HEK293T (cell line): ENCODE data around the gene TSPAN5.

Experiments used
- CTCF ChIA-PET: fragments of 350-600 bp; formaldehyde crosslinking; extraction: SDS; loops from one replicate; lab custom pipeline; 2021; ENCODE audit warnings: antibody characterized with exemption, inconsistent platforms; lab: Yijun Ruan, JAX
- POLR2A ChIA-PET: fragments of 350-600 bp; formaldehyde crosslinking; extraction: SDS; loops from one replicate; lab custom pipeline; 2020; ENCODE audit warnings: antibody characterized with exemption, inconsistent platforms; lab: Yijun Ruan, JAX
- DNase-seq: peaks from one replicate; pipeline ENCODE4 v3.0.0; 2012; ENCODE audit warnings: mixed read lengths; ENCODE audit errors: extremely low spot score
- ARNT ChIP-seq: fragments of 450-650 bp; IDR thresholded peaks from 2 replicates; pipeline ENCODE4 v1.6.1; 2017; ENCODE audit warnings: mild to moderate bottlenecking
- BHLHE40 ChIP-seq: fragments of 450-650 bp; IDR thresholded peaks from 2 replicates; pipeline ENCODE4 v1.6.1; 2016; ENCODE audit warnings: mild to moderate bottlenecking, moderate library complexity, borderline replicate concordance
- CTBP1 ChIP-seq: fragments of 450-650 bp; IDR thresholded peaks from 2 replicates; pipeline ENCODE4 v1.6.1; 2016; ENCODE audit warnings: borderline replicate concordance
- ELF4 ChIP-seq: fragments of 450-650 bp; IDR thresholded peaks from 2 replicates; pipeline ENCODE4 v1.6.1; 2017; ENCODE audit warnings: antibody characterized with exemption
- FOXA1 ChIP-seq: fragments of 450-650 bp; IDR thresholded peaks from 2 replicates; pipeline ENCODE4 v1.6.1; 2016; ENCODE audit warnings: mild to moderate bottlenecking
- FOXK2 ChIP-seq: fragments of 450-650 bp; IDR thresholded peaks from 2 replicates; pipeline ENCODE4 v1.6.1; 2016; ENCODE audit warnings: mild to moderate bottlenecking
- FOXM1 ChIP-seq: fragments of 450-650 bp; IDR thresholded peaks from 2 replicates; pipeline ENCODE4 v1.6.1; 2017; ENCODE audit warnings: mild to moderate bottlenecking, borderline replicate concordance
- HDGF ChIP-seq: fragments of 450-650 bp; IDR thresholded peaks from 2 replicates; pipeline ENCODE4 v1.6.1; 2017; ENCODE audit warnings: antibody characterized with exemption, borderline replicate concordance
- L3MBTL2 ChIP-seq: fragments of 450-650 bp; conservative IDR thresholded peaks from 2 replicates; pipeline ENCODE4 v1.6.1; 2016; ENCODE audit warnings: mild to moderate bottlenecking
- LEF1 ChIP-seq: fragments of 450-650 bp; IDR thresholded peaks from 2 replicates; pipeline ENCODE4 v1.6.1; 2017; ENCODE audit warnings: mild to moderate bottlenecking, borderline replicate concordance
- NFRKB ChIP-seq: fragments of 450-650 bp; IDR thresholded peaks from 2 replicates; pipeline ENCODE4 v1.6.1; 2016; ENCODE audit warnings: mild to moderate bottlenecking, moderate library complexity
- SP1 ChIP-seq: fragments of 450-650 bp; IDR thresholded peaks from 2 replicates; pipeline ENCODE4 v1.6.1; 2017
- SUZ12 ChIP-seq: fragments of 450-650 bp; IDR thresholded peaks from 2 replicates; pipeline ENCODE4 v1.6.1; 2016; ENCODE audit warnings: mild to moderate bottlenecking
- TARDBP ChIP-seq: fragments of 450-650 bp; IDR thresholded peaks from 2 replicates; pipeline ENCODE4 v1.6.1; 2016
- ZNF384 ChIP-seq: fragments of 450-650 bp; IDR thresholded peaks from 2 replicates; pipeline ENCODE4 v1.6.1; 2016
- TF ChIP-seq, protein P1 (sequence below): fragments of 450-650 bp; IDR thresholded peaks from 2 replicates; pipeline ENCODE4 v1.6.1; 2016

The TSPAN5 gene

DNA sequence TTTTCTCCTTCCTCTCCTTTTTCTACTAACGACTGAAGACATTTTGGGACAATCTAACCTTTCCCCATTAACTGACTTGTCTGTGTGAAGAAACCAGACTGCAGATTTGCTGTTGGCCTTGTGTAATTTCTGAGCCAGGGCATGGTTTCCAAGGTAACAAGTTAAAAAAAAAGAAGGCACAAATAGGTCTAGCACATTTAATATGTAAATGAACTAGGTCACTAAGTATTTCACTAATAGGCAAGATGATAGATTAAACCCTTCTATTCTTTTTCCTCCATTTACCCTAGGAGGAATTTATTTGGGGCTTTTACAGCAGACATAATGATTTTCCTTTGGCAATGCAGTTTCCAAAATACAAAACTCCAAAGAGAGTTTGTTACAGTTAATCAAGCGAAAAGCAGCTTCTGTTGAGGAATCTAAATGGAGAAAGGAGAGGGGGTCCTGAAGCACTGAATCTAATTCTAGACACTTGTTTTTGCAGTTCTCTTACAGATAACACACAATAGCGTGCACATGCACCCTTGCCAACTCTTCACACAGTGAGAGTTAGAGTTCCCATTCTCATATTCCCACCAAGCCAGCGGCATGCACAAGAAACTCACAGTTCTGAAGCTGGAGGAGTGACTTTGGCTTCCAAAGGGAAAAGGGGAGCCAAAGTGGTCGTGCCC lies 72.0 kb downstream of the TSPAN5 start:
- no peak for DNase-seq
- POLR2A ChIA-PET = no interaction called here
- CTCF ChIA-PET = no interaction called here
- TF ChIP-seq FOXA1 = no peak
- TF ChIP-seq BHLHE40 = no peak
- TF ChIP-seq ELF4 = no peak
- TF ChIP-seq FOXK2 = no peak
- TF ChIP-seq SP1 = no peak
- TF ChIP-seq, protein P1, sequence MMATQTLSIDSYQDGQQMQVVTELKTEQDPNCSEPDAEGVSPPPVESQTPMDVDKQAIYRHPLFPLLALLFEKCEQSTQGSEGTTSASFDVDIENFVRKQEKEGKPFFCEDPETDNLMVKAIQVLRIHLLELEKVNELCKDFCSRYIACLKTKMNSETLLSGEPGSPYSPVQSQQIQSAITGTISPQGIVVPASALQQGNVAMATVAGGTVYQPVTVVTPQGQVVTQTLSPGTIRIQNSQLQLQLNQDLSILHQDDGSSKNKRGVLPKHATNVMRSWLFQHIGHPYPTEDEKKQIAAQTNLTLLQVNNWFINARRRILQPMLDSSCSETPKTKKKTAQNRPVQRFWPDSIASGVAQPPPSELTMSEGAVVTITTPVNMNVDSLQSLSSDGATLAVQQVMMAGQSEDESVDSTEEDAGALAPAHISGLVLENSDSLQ = no peak
- TF ChIP-seq SUZ12 = no peak

DNA sequence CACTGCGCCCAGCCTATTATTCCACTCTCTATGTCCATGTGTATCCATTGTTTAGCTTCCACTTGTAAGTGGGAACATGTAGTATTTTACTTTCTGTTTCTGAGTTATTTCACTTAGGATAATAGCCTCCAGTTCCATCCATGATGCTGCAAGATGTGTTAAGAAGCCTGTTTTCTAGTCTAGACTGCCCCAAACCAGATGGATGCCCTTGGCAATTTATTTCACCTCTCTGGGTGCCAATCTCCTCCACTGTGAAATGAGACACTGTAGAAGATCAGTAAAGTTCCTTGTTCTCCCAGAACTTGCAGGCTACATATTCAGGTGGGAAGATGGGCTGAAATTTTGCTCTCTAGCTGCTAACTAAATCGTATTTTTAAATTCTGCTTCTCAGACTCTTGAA lies 72.8 kb downstream of the TSPAN5 start:
- no peak for TF ChIP-seq NFRKB
- TF ChIP-seq FOXA1 = no peak
- no peak for TF ChIP-seq LEF1
- no peak for TF ChIP-seq TARDBP
- TF ChIP-seq, protein P1 = no peak
- TF ChIP-seq FOXK2 = no peak
- TF ChIP-seq ZNF384 = no peak
- TF ChIP-seq HDGF = no peak
- TF ChIP-seq BHLHE40 = no peak
- TF ChIP-seq SP1 = no peak
- TF ChIP-seq SUZ12 = no peak
- no peak for TF ChIP-seq ARNT
- no peak for TF ChIP-seq L3MBTL2
- no peak for TF ChIP-seq FOXM1
- no peak for TF ChIP-seq ELF4
- TF ChIP-seq CTBP1 = no peak
- ChIA-PET POLR2A (no interaction called here), CTCF (no interaction called here)
- DNase-seq = no peak

DNA sequence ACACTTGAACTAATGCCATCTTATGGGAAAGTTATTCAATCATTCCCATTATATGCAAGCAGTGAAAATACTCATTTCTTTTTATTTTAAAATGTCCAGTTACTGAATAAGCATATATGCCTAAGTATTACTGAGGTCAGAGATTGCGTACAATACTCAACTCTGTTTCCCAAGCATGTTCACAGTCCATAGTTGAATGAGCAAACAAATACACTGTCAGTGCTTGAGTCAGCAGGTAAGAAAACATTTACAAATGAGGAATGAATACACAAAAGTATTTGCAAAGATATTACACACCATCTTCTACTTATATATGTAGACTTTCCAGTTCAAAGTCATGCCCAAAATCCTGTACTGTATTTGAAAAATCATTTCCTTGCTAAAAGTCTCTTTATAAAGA lies 74.1 kb downstream of the TSPAN5 start:
- no peak for DNase-seq
- TF ChIP-seq, protein P1 = no peak
- ChIA-PET CTCF (no interaction called here), POLR2A (no interaction called here)

DNA sequence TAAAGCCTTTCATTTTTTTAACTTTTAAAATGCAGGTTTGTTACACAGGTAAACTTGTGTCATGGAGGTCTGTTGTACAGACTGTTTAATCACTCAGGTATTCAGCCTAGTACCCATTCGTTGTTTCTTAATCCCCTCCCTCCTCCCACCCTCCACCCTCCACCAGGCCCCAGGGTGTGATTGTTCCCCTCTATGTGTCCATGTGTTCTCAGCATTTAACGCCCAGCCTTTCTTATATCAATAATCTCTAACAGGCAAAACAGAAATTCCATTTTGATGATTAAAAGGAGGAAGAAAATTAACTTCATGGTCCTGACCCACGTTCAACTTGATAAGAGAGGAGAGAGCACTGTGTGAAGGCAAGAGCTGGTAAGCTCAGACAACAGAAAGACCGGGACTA lies 75.1 kb downstream of the TSPAN5 start:
- ChIA-PET CTCF (no interaction called here), POLR2A (no interaction called here)
- TF ChIP-seq NFRKB (no peak), ARNT (no peak), ZNF384 (no peak), LEF1 (no peak), FOXK2 (no peak)
- DNase-seq = no peak

DNA sequence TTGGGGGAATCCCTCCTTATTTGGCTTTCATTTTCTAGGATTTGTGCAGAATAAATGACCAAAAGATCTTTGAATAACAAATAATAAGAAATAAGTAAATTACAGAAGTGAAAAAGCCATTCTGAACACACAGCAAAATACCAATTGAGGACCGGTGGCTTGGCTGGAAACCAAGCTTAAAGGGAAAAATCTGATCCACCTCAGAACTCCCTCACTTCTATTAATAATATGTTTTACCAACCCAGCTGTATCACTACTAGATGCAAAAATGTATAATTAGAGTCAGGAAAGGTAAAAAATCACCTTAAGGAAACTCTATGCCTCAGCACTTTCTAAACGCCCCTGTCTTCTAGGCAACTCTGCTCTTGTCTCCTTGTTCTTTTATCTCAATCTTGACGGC lies 77.3 kb downstream of the TSPAN5 start:
- ChIA-PET POLR2A (no interaction called here), CTCF (no interaction called here)
- TF ChIP-seq, protein P1 = no peak
- TF ChIP-seq HDGF (no peak), FOXK2 (no peak), NFRKB (no peak), BHLHE40 (no peak), CTBP1 (no peak), FOXA1 (no peak), ELF4 (no peak), ZNF384 (no peak), LEF1 (no peak), SP1 (no peak), FOXM1 (no peak)
- no peak for DNase-seq

DNA sequence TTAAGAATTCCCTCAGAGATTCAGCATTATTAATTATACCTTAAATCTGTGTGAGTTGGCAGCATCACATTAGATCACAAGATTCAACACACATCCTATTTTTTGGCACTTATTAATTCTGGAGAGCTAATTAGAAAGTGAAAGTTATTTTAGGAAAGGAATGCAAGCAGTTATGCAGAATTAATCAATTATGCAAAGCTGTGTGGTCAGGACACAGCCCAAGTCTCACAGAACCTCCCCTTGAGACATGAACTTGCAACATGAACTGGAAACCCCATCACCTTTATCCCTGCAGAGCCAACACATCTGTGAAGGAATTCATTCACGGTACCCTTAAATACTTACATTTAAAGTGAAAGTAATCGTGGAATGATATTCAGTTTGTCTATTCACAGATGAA lies 80.5 kb downstream of the TSPAN5 start:
- ChIA-PET POLR2A (no interaction called here), CTCF (no interaction called here)
- TF ChIP-seq, protein P1 = no peak
- TF ChIP-seq HDGF (no peak), FOXK2 (no peak), LEF1 (no peak), L3MBTL2 (no peak), ARNT (no peak), SP1 (no peak), ELF4 (no peak), FOXA1 (no peak), CTBP1 (no peak), NFRKB (no peak), SUZ12 (no peak), TARDBP (no peak), ZNF384 (no peak), FOXM1 (no peak), BHLHE40 (no peak)
- DNase-seq = no peak
